SKM-1 treated with dmso at 0.1 percent for 144 hours (cell line): ENCODE measurements around the gene ZNF346.
"Not testable (repeated sequence)": the region's sequence is repeated elsewhere in the genome, so short reads cannot be mapped to it uniquely, and the experiment has no call there.

Source experiments
- DNase-seq: peaks from one replicate; lab custom pipeline; 2025; ENCODE audit not compliant: unreplicated experiment; lab: John Stamatoyannopoulos, UW

The ZNF346 gene, protein sequence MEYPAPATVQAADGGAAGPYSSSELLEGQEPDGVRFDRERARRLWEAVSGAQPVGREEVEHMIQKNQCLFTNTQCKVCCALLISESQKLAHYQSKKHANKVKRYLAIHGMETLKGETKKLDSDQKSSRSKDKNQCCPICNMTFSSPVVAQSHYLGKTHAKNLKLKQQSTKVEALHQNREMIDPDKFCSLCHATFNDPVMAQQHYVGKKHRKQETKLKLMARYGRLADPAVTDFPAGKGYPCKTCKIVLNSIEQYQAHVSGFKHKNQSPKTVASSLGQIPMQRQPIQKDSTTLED

DNA sequence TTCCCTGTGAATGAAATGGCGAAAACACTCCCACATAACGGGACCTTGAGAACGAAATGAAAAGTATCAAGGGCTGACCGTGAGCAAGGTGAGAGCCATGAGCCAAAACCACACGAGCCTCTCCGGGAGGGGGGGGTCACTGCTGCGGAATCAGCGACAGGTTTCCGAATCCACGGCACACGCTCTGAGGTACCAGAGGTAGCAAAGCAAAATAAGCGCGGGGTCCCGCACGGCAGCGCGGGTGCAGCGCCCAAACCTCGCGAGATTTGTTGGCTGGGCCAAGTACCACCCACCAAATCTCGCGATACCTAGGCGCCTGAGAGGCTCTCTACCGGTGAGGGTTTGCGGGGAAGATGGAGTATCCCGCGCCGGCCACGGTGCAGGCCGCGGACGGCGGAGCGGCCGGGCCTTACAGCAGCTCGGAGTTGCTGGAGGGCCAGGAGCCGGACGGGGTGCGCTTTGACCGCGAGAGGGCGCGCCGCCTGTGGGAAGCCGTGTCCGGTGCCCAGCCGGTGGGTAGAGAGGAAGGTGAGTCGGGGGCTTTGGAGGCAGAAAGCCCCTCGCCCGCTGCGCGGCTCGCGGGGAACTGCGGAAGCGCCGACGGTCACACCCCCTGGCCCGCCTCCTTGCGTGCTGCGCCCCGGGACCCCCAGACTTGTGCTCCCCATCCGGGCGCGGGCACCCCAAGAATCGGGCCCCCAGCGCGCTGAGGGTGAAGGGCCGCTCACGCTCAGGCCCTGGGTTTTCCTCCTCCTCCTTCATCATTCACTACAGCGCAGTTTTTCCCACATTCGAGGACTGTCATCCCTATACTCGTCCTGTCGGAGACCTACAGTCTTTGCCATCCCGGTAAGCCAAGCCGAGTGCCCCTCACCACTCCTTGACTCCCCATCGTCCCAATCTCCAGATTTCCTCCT lies at the start of gene ZNF346:
Gene ZNF346, plus strand, starts transcription at position 311 of the 917 bp plus-strand sequence. Its CDS starts 43 bp downstream, at position 354.
- DNase-seq = peak; percentile 90

GRCh38 chr5:176979669-176980068 lies 42.8 kb upstream of the ZNF346 start:
- DNase-seq = no peak

- no peak for DNase-seq
These were observed 41.7 kb upstream of the ZNF346 start for GRCh38 chr5:176980818-176981217.

GRCh38 chr5:176983112-176983511 lies 39.4 kb upstream of the ZNF346 start:
- not testable (repeated sequence) for DNase-seq

GRCh38 chr5:176983593-176983992 lies 38.9 kb upstream of the ZNF346 start:
- DNase-seq = not testable (repeated sequence)

GRCh38 chr5:176984176-176984575 lies 38.3 kb upstream of the ZNF346 start:
- not testable (repeated sequence) for DNase-seq

DNA sequence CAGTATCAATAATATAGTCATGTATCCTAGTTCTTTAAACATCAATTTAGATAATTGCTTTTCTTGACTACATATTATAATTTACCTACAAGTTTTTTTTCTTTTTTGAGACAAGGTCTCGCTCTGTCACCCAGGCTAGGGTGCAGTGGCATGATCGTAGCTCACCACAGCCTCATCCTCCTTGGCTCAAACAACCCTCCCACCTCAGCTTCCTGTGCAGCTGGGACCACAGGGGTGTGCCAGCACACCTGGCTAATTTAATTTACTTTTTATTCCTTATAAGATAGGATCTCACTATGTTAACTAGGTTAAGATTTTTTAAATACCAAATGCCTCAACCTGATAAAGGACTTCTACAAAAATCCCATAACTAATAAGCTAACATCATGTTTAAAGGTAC lies 37.0 kb upstream of the ZNF346 start:
- DNase-seq = no peak

DNA sequence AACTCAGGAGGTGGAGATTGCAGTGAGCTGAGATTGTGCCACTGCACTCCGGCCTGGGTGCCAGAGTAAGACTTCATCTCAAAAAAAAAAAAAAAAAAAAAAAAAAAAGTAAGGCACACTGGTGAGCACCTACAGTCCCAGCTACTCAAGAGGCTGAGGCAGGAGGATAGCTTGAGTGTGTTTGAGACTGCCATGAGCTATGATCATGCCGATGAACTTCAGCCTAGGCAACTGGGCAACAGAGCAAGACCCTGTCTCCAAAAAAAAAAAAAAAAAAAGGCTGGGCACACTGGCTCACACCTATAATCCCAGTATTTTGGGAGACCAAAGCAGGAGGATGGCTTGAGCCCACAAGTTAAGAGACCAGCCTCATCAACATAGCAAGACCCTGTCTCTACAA lies 36.2 kb upstream of the ZNF346 start:
- no peak for DNase-seq

- DNase-seq = no peak
These were observed 34.9 kb upstream of the ZNF346 start for GRCh38 chr5:176987583-176987982.

GRCh38 chr5:176993081-176993480 lies 29.4 kb upstream of the ZNF346 start:
- not testable (repeated sequence) for DNase-seq

DNA sequence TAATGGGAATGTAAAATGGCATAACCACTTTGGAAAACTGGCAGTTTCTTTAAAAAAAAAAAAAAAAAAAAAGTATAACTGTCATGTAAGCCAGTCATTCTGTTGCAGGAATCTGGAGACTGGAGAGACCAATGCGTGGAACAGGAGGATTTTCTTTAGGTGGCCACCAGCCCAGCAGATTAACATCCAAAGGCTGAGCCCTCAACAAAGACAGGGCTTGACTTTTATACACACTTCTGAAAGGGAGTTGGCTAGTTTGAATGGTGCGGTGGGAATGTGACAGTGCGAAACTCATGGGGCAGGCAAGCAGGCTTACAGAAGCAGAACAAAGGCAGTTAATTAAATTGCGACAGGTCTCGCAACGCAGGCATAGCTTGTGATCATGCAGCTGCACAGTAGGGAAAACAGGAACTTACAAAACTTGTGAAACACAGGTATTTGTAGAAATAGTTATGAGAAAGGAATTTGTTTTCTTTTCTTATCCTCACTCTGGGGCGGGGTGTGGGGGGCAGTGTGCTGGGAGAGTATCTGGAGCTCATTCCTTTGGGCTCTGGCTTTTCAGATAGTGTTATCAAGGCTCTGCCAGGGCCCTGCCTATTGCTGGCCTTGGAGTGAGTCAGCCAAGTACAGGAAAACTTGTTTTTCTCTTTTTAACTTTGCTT lies 27.9 kb upstream of the ZNF346 start:
- DNase-seq = peak; percentile 97

DNA sequence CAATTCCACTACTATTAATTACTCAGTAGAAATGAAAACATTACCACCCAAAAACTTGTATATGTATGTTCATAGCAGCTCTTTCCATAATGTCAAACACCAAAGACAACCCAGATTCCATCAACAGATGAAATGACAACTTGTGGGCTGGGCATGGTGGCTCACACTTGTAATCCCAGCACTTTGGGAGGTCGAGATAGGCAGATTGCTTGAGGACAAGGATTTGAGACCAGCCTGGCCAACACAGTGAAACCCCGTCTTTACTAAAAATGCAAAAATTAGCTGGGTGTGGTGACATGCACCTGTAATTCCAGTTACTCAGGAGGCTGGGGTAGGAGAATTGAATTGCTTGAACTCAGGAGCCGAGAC lies 27.4 kb upstream of the ZNF346 start:
- no peak for DNase-seq

DNA sequence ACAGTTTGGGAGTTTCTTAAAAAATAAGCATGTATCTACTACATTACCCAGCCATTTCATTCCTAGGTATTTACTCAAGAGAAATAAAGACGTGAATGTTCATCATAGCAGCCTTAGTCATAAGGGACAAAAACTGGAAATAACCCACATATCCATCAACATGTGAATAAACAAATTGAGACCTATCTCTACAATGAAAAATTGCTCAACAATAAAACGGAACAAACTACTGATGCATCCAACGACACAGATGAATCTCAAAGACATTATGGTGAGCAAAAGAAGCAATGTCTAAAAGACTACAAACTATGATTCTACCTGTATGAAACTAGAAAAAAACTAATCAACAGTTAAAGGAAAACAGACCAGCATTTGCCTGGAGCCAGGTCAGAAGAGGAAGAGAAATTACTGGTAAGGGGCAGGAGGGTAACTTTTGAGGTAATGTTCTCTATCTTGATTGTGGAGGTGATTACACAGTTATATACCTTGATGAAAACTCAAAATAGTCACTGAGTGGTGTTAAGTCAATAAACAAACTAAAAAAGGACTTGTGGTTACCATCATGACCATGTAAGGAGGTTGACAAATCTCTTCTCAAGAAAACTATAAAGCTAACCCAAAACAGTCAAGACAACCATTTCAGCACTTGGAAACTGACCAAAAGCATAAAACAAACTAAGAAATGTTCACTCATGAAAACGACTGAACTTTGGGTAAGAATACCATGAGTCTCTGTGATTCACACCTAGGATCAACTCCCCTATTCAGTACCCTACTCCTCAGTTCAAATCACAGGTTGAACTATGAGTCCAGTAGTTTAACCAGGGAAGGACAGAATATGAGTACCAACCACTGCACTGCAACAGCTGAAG lies 26.4 kb upstream of the ZNF346 start:
- no peak for DNase-seq

- DNase-seq = no peak
These were observed 25.7 kb upstream of the ZNF346 start for GRCh38 chr5:176996780-176997179.

GRCh38 chr5:176998828-176999227 lies 23.7 kb upstream of the ZNF346 start:
- DNase-seq = no peak

GRCh38 chr5:176999526-176999925 lies 23.0 kb upstream of the ZNF346 start:
- DNase-seq = not testable (repeated sequence)

- no peak for DNase-seq
These were observed 18.8 kb upstream of the ZNF346 start for GRCh38 chr5:177003649-177004048.

DNA sequence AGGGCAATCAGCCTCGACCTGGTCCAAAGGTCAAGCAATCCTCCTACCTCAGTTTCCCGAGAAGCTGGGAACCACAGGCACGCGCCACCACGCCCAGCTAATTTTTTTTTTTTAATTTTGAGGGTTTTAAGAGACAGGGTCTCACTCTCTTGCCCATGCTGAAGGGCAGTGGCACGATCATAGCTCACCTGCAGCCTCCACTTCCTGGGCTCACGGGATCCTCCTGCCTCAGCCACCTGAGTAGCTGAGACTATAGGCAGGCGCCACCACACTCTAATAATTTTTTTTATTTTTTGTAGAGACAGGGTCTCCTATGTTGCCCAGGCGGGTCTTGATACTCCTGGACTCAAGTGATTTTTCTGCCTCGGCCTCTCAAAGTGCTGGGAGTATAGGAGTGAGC lies 17.5 kb upstream of the ZNF346 start:
- no peak for DNase-seq

DNA sequence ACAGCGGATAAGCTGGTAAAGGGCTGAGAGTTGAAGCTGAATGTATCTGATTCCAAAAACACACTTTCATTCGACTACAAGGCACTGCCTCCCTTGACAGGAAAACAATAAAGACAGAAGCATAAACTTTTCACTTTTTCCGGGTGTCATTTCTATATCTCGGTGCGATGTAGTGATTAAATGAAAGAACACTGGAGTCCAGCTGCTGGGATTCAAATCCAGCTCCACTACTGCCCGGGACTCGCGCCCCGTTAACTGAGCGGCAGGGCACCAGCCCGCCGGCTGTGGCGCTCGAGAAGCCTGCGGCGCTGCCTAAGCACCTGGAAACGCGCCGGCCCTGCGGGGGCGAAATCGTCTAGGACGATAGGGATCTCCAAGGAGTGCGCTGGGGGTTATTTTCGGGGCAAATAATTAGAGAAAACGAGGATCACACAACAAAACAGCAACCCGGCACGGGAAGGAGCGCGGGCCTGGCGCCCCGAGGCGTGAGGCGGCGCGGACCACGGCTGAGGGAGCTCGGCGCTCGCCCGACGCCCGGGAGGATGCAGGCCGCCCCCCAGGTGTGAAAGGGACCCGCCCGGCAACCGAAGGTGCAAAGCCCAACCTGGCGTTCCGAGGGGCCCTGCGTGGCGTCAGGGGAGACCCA lies 16.8 kb upstream of the ZNF346 start:
- DNase-seq = peak; percentile 36
